Panc1 (cell line): ENCODE results near the gene PLIN5. TPM values are rescaled to one million over a fixed set of nuclear protein-coding genes. Genes with fewer than 3 reads are reported as not detected.

ENCODE experiments used
- ATAC-seq: fragments of 200-7000 bp; cut with Tn5 transposase; 2 replicates; pipeline ENCODE4 v1.9.1; 2020; ENCODE audit warnings: mild to moderate bottlenecking, moderate library complexity
- BruUV-seq: library from RNA; stranded (reverse); fragments of 400-500 nt; replicated peaks from 2 replicates; lab custom pipeline; 2021; lab: Mats Ljungman, UMichigan
- CTCF ChIA-PET: fragments of 300-600 bp; sonication (Branson Sonifier 250); formaldehyde crosslinking; loops from one replicate; lab custom pipeline; 2022; ENCODE audit warnings: antibody characterized with exemption; lab: Charles Lee
- POLR2A ChIA-PET: fragments of 300-600 bp; sonication (Branson Sonifier 250); formaldehyde crosslinking; loops from one replicate; lab custom pipeline; 2022; ENCODE audit warnings: antibody characterized with exemption; lab: Charles Lee
- DNase-seq: peaks from one replicate; pipeline ENCODE4 v3.0.0-alpha.2; 2010; ENCODE audit warnings: low read depth, low spot score
- H3K27ac ChIP-seq: 2 replicates; pipeline ENCODE4 v1.5.1; 2011; ENCODE audit warnings: mild to moderate bottlenecking, low read length, inconsistent platforms
- H3K27me3 ChIP-seq: fragments of 200-500 bp; sonication (Bioruptor generic); 2 replicates; pipeline ENCODE4 v1.6.0; 2014; ENCODE audit warnings: low read length, inconsistent platforms; ENCODE audit not compliant: control insufficient read depth, insufficient read depth
- H3K36me3 ChIP-seq: fragments of 200-500 bp; sonication (Bioruptor generic); 2 replicates; pipeline ENCODE4 v1.5.1; 2014; ENCODE audit warnings: inconsistent platforms, mild to moderate bottlenecking, low read length, moderate library complexity; ENCODE audit not compliant: control insufficient read depth, insufficient read depth
- H3K4me1 ChIP-seq: 2 replicates; pipeline ENCODE4 v1.5.1; 2011; ENCODE audit warnings: inconsistent platforms, mild to moderate bottlenecking, low read length, moderate library complexity; ENCODE audit not compliant: control insufficient read depth, insufficient read depth
- H3K4me3 ChIP-seq, 2 experiments: 2 replicates each; pipeline ENCODE4 v1.5.1; 2011 to 2012; ENCODE audit warnings: low read depth in 2 of 2, low read length in 2 of 2, mild to moderate bottlenecking in 2 of 2, inconsistent platforms in 1 of 2, moderate library complexity in 1 of 2
- H3K9me3 ChIP-seq: fragments of 200-500 bp; sonication (Bioruptor generic); 2 replicates; pipeline ENCODE4 v1.5.1; 2014; ENCODE audit warnings: low read depth, mild to moderate bottlenecking, inconsistent platforms, low read length, moderate library complexity; ENCODE audit not compliant: control insufficient read depth, insufficient read depth
- POLR2AphosphoS5 ChIP-seq: IDR thresholded peaks from 2 replicates; pipeline ENCODE4 v1.6.1; 2012; ENCODE audit warnings: mild to moderate bottlenecking, low read depth, low read length, moderate library complexity
- SIN3A ChIP-seq: IDR thresholded peaks from 2 replicates; pipeline ENCODE4 v1.6.1; 2012; ENCODE audit warnings: low read depth, mild to moderate bottlenecking, low read length, moderate library complexity, borderline replicate concordance; ENCODE audit not compliant: insufficient read depth
- TCF7L2 ChIP-seq: IDR thresholded peaks from 2 replicates; pipeline ENCODE4 v1.6.1; 2011; ENCODE audit warnings: mild to moderate bottlenecking, low read depth, low read length, inconsistent platforms
- in situ Hi-C: cut with HindIII; loops from 2 replicates; pipeline ENCODE4 v1.10.0; 2016; ENCODE audit warnings: low sequenced_read_pairs, low pct_unique_long_range_greater_than_20kb
- intact Hi-C: fragments of 100-400 bp; cut with micrococcal nuclease; formaldehyde crosslinking; loops from one replicate; pipeline ENCODE4 v1.10.0; 2022; ENCODE audit not compliant: unreplicated experiment
- total RNA-seq: library from RNA; stranded (reverse); gene quantifications from one replicate; pipeline ENCODE4 v1.2.1, GENCODE V29; 2021; ENCODE audit not compliant: unreplicated experiment
- TF ChIP-seq, protein P1 (sequence below): fragments of 450-650 bp; IDR thresholded peaks from 2 replicates; pipeline ENCODE4 v1.5.1; 2017; ENCODE audit warnings: mild to moderate bottlenecking
- TF ChIP-seq, protein P2 (sequence below), 2 experiments: IDR thresholded peaks; 2 replicates each; pipeline ENCODE4 v1.6.1; 2011 to 2012; ENCODE audit warnings: low read depth in 2 of 2, control low read depth in 1 of 2, low read length in 1 of 2, mild to moderate bottlenecking in 1 of 2, moderate library complexity in 1 of 2; ENCODE audit not compliant: insufficient read depth in 1 of 2

The PLIN5 gene
- total RNA-seq, 1 experiment from 2014 or later = 0.64 TPM

DNA sequence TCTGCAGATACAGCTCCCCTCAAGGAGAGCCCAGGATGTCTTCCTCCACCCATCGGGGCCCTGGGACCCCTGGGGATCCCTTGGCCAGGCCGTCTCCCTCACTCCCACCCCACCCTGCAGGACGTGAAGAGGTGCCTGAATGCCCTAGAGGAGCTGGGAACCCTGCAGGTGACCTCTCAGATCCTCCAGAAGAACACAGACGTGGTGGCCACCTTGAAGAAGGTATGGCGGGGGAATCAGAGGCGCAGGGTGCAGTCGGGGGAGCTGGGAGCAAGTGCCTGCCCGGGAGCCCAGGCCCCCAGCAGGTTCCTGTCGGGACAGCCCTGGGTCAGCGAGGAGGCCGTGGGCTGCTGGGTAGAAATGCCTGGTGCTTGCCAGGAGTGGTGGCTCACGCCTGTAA lies 36.3 kb downstream of the PLIN5 start:
- no peak for ATAC-seq
- intact Hi-C loops (no loop called here), in situ Hi-C loops (no loop called here)
- CTCF ChIA-PET = no interaction called here
- DNase-seq = no peak
- no peaks in the 10 kb centered on the region for H3K9me3 ChIP-seq
- no peaks in the 10 kb centered on the region for H3K4me1 ChIP-seq
- no peaks in the 10 kb centered on the region for H3K27me3 ChIP-seq
- H3K36me3 ChIP-seq = no peaks in the 10 kb centered on the region
- no peak overlapping the region for H3K4me3 ChIP-seq
- POLR2A ChIA-PET = no interaction called here
- H3K27ac ChIP-seq = no peak overlapping the region
- TF ChIP-seq SIN3A (no peak), POLR2AphosphoS5 (no peak), TCF7L2 (no peak)
- TF ChIP-seq, protein P1, sequence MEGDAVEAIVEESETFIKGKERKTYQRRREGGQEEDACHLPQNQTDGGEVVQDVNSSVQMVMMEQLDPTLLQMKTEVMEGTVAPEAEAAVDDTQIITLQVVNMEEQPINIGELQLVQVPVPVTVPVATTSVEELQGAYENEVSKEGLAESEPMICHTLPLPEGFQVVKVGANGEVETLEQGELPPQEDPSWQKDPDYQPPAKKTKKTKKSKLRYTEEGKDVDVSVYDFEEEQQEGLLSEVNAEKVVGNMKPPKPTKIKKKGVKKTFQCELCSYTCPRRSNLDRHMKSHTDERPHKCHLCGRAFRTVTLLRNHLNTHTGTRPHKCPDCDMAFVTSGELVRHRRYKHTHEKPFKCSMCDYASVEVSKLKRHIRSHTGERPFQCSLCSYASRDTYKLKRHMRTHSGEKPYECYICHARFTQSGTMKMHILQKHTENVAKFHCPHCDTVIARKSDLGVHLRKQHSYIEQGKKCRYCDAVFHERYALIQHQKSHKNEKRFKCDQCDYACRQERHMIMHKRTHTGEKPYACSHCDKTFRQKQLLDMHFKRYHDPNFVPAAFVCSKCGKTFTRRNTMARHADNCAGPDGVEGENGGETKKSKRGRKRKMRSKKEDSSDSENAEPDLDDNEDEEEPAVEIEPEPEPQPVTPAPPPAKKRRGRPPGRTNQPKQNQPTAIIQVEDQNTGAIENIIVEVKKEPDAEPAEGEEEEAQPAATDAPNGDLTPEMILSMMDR = no peak
- TF ChIP-seq, protein P2, sequence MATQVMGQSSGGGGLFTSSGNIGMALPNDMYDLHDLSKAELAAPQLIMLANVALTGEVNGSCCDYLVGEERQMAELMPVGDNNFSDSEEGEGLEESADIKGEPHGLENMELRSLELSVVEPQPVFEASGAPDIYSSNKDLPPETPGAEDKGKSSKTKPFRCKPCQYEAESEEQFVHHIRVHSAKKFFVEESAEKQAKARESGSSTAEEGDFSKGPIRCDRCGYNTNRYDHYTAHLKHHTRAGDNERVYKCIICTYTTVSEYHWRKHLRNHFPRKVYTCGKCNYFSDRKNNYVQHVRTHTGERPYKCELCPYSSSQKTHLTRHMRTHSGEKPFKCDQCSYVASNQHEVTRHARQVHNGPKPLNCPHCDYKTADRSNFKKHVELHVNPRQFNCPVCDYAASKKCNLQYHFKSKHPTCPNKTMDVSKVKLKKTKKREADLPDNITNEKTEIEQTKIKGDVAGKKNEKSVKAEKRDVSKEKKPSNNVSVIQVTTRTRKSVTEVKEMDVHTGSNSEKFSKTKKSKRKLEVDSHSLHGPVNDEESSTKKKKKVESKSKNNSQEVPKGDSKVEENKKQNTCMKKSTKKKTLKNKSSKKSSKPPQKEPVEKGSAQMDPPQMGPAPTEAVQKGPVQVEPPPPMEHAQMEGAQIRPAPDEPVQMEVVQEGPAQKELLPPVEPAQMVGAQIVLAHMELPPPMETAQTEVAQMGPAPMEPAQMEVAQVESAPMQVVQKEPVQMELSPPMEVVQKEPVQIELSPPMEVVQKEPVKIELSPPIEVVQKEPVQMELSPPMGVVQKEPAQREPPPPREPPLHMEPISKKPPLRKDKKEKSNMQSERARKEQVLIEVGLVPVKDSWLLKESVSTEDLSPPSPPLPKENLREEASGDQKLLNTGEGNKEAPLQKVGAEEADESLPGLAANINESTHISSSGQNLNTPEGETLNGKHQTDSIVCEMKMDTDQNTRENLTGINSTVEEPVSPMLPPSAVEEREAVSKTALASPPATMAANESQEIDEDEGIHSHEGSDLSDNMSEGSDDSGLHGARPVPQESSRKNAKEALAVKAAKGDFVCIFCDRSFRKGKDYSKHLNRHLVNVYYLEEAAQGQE (IDR thresholded peaks at IDR 0.05; ENCODE audit: insufficient read depth in 1 of 2, low read depth in 2 of 2, low read length in 1 of 2) = no peak
- BruUV-seq = no TSS peak

DNA sequence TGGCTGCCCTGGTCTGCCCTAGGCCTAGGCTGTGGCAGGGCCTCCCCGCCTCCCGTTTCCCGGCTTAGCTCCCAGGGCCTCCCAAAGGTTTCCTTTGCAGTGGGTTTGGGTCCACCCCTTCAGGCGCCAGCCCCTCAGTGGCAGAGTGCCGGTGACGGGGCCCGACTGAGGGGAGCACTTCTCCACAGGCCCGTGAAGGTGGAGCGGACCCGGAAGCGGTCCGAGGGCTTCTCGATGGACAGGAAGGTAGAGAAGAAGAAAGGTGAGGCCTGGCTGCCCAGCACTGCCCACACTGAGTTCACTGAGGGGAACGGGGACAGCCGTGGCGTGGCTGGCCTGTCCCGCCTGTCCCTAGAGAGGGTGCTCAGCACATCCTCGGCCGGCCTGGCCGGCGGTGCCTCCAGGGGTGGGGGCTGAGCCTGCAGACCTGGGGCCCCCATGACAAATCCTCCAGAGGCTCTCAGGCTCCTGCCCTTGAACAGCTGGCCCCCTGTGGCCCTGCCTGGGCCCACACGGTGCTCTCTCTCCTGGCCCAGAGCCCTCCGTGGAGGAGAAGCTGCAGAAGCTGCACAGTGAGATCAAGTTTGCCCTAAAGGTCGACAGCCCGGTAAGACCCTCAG lies 37.1 kb downstream of the PLIN5 start:
- CTCF ChIA-PET = no interaction called here
- no TSS peak for BruUV-seq
- TF ChIP-seq, protein P2 (IDR thresholded peaks at IDR 0.05; ENCODE audit: insufficient read depth in 1 of 2, low read depth in 2 of 2, low read length in 1 of 2) = no peak
- TF ChIP-seq POLR2AphosphoS5 (no peak), TCF7L2 (no peak), SIN3A (no peak)
- TF ChIP-seq, protein P1 = no peak
- Histone ChIP-seq H3K27me3 (no peaks in the 10 kb centered on the region), H3K36me3 (no peaks in the 10 kb centered on the region), H3K4me1 (no peaks in the 10 kb centered on the region), H3K9me3 (no peaks in the 10 kb centered on the region), H3K27ac (no peak overlapping the region), H3K4me3 (no peak overlapping the region)
- intact Hi-C loops = no loop called here
- POLR2A ChIA-PET = no interaction called here
- in situ Hi-C loops = no loop called here
- ATAC-seq (no peak), DNase-seq (no peak)
